ENCODE data around the gene GRIN3A.
"Not testable (repeated sequence)": the region's sequence is repeated elsewhere in the genome, so short reads cannot be mapped to it uniquely, and the experiment has no call there.

Gene GRIN3A

DNA sequence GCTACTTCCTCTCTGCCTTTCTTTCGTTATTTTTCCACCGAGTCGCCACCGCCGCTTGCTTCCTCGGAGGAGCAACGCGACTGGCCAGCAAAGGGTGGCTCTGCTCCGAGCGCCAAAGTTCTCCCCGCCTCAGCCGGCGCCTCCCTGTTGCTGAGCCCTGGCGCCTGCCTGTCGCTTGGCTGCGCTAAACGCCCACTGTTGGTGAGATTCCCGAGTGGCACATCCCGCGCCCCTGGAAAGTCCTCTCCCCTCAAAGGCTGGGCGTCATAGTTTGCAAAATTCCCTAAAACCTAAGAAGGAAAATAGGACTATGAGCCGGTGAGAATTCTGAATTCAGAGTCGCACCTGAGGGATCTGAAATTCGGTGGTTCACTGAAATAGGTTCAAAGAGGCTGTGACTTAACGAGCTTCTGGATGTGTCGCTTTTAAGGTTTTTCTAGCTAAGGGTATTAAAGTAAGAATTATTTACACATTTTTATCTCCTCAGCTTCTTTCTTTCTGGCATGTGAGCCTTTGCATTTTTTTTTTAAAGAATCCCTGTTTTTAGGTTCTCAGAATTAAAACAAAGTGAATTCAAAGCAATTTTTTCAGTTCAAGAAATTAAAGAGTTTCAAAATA is at the start of gene GRIN3A:
GRIN3A (minus strand) TSS at position 82 of the 618 bp plus-strand sequence. CDS start 668 bp downstream, outside the sequence.
- DNase-seq (ENCODE audit: low spot score): peak; percentile 26

- DNase-seq (ENCODE audit: low spot score): no peak
Measured at GRCh38 chr9:101787891-101788290, 49.4 kb upstream of the GRIN3A start.

DNA sequence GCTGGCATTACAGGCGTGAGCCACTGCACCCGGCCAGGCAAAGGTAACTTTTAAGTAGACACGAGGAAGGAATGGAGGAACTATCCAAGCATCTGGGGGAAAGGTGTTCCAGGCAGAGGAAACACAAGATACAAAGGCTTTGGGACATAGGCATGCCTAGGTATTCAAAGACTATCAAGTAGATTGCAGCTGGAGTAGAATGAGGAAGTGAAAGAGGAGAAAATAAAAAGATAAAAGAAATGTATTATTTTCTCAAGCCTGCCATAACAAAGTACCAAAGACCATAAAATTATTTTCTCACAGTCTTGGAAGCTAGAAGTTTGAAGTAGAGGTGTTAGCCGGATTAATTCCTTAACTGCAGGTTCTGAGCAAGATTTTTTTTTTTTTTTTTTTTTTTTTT is 39.9 kb upstream of the GRIN3A start:
- DNase-seq (ENCODE audit: low spot score): no peak

DNA sequence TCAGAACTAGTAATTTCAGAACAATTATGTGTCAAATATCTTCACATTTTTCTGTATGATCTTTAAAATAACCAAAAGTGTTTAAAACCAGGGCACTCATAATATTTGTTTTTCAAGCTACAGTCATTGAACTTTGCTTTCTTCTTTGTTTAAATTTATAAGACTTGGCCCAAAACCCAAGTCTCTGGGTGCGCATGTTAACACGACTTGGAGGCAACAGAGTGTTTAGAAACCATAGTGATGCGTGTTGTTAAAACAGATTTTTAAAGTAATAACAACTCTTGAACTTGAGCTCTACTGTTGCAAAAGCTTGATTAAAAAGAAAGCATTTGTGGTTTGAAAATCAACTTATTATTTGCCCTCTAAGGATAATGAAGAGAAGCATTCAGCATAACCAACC is 26.0 kb upstream of the GRIN3A start:
- no peak for DNase-seq (ENCODE audit: low spot score)

- no peak for DNase-seq (ENCODE audit: low spot score)
Measured at GRCh38 chr9:101758304-101758930, 20.0 kb upstream of the GRIN3A start.

DNA sequence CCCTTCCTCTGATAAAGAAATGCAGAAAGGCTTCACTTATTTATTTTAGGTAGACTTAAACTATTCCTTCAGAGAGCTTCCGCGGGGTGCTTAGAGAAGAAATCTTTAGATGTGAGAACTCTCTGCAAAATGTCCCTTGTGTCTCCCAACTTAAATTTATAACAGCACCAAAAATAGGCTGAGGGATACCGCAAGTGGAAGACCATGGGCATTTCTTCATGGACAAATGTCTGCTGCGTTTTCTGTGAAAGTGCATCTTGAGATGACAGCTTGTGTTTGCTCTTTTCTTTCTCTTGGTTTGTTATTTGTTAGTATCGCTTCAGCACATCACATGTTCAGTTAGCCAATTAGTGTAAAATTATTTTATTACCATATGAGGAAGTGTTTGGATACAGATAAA is 15.3 kb upstream of the GRIN3A start:
- no peak for DNase-seq (ENCODE audit: low spot score)

DNA sequence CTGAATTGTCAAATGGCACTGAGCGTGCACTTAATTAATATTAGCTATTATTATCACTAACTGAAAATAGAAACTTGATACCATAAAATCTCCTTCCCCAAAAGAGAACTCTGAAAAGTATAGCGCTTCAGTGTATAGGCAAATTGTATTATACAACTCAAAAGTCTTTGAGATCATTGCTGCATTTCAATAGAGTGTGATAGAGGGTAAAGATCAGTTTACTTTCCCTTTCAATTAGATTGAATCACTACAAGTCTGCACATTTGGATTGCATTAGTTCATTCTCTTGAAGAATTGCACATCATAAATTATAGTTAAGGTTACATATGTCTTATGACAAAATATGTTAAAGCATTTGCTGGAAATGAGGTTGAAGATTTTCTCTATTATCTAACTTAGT is 13.4 kb upstream of the GRIN3A start:
- no peak for DNase-seq (ENCODE audit: low spot score)

- no peak for DNase-seq (ENCODE audit: low spot score)
Measured at GRCh38 chr9:101739311-101739710, 864 bp upstream of the GRIN3A start.

GRCh38 chr9:101737705-101738565 is 512 bp downstream of the GRIN3A start:
- peak; percentile 27 for DNase-seq (ENCODE audit: low spot score)

GRCh38 chr9:101737165-101737704 is 1.2 kb downstream of the GRIN3A start:
- no peak for DNase-seq (ENCODE audit: low spot score)

GRCh38 chr9:101736717-101737116 is 1.7 kb downstream of the GRIN3A start:
- no peak for DNase-seq (ENCODE audit: low spot score)

DNA sequence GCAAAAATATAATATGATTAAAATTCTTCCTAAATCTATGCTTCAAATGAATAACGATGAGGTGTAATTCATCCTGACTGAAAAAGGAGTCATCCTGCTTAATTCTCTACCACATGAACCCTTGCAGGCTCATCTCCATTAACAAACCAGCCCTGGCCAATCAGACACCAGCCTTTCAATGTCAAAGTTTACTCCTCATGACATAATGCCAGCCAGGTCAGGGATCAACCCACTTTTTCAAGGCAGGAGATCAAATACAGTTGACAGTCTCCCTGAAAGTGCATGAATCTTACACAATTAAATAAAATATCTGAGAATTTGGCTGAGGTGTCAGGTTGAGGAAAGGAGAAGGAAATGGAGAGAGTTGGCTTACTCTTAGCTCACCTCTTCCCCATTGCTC is 7.0 kb downstream of the GRIN3A start:
- no peak for DNase-seq (ENCODE audit: low spot score)

DNA sequence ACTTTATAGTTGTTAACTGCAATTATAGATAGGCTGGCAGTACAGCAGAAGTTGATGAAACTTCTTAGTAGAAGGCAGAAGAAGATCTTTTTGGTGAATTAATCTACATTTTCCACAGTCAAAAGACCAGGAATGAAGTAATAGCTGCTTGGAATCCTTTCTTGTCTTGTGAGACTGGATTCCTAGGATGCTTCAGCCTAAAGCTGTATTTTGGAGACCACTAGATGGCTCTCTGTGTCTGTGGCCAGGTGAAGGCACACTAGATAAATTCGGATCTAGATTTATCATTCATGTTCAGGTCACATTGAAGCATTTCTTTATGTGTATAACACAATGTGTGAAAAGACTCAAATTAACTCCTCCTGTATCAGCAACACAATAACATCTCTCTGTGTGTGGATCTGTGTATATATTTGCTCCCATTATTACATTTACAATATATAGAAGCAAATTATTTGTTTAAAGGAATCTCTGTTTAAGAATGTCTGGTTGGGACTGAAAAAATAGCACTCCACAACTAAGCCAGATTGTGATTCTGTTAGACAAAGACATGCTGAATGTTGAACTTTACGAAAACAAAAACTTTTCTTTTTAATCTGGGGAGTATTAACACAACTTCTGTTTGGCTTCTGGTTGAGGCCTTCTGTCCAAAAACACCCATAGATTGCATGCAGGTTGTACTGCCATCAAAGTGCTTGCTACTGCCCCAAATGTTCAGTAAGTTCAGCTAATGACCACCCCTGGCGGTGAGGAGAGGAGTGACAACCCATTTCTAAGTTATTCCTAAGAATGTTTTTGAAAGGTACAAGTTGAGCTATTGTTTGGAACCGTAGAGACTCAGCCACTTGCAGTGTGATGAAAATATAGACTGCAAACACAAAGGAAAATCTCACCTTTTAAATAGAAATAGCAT is 10.6 kb downstream of the GRIN3A start:
- DNase-seq (ENCODE audit: low spot score): peak; percentile 52

GRCh38 chr9:101724271-101724670 is 14.2 kb downstream of the GRIN3A start:
- DNase-seq (ENCODE audit: low spot score): not testable (repeated sequence)

DNA sequence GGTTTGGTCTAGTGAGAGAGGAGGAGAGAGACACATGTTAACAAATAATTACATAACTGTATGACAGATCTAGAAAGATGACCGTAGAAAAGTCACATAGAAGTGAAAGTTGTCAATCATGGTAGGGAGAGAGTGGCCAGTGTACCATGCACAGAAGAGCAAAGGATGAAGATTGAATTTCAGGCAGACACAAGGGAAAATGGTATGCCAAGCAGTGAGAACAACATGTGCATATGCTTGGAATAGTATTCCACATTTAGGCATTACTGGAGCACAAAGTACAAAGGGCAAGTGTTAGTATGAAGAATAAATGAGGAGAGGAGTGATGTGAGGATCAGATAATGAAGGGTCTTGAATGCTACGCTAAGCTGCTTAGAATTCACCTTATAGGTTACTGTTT is 20.3 kb downstream of the GRIN3A start:
- DNase-seq (ENCODE audit: low spot score): no peak

- no peak for DNase-seq (ENCODE audit: low spot score)
Measured at GRCh38 chr9:101716629-101717028, 21.8 kb downstream of the GRIN3A start.

GRCh38 chr9:101711330-101711941 is 27.0 kb downstream of the GRIN3A start:
- peak; percentile 35 for DNase-seq (ENCODE audit: low spot score)

DNA sequence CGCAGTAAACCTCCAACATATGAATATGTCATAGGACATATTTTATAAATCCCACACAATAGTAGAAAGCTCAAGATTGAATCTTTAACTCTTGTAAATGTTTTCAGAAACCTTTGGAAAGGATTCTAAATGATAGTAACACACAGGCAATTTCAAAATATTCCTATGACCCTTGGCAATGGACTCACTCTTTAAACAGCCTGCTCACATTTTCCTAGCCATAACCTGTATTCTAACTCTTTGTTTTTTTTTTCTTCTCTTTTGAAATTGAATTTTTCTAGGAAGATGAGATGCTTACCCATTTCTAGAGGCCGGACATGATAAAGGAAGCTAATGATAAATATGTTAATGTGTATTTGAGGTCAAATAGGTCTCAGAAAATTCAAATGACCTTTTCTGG is 29.6 kb downstream of the GRIN3A start:
- no peak for DNase-seq (ENCODE audit: low spot score)

- DNase-seq (ENCODE audit: low spot score): no peak
Measured at GRCh38 chr9:101707721-101708120, 30.7 kb downstream of the GRIN3A start.

GRCh38 chr9:101706997-101707396 is 31.4 kb downstream of the GRIN3A start:
- DNase-seq (ENCODE audit: low spot score): no peak

DNA sequence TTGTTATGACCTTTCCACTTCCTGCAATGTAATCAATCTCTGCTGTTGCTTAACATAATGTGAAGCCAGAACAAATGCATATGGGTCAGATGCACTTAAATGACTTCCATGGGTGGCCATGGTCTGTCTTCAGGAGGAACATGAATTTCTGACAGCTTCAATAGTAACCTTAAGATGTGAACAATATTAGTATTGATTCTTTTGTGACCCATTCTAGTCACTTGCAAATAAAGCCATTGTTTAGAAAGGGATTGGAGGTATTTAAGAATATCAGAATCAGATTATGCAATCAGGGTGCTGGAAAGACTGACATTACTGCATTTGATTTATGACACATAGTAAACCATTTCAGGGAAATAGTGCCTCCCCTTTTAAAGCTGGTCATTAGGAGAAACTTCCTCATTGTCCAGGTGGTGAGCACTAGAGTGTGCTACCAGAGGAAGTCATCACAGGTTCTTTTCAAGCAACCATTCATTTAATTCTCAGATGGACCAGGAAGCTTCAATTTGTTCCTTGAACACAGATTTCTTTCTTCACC is 32.1 kb downstream of the GRIN3A start:
- peak; percentile 25 for DNase-seq (ENCODE audit: low spot score)
